Suprapubic skin (tissue), 3 donors: ENCODE results near the gene FUBP1.

Experiments used
- CTCF ChIP-seq, 2 donors: fragments of 200-600 bp in 1 of 2; fragments of 450-650 bp in 1 of 2; sonication (generic) in 1 of 2; IDR thresholded peaks; one replicate each; pipeline ENCODE4 v1.5.1; 2016 to 2019; ENCODE audit warnings: antibody characterized with exemption in 2 of 2, mild to moderate bottlenecking in 1 of 2, moderate library complexity in 1 of 2
- EP300 ChIP-seq: sonication (generic); formaldehyde crosslinking; IDR thresholded peaks from one replicate; pipeline ENCODE4 v1.6.1; 2017; ENCODE audit warnings: antibody characterized with exemption
- POLR2A ChIP-seq, 2 donors: fragments of 450-650 bp; IDR thresholded peaks; one replicate each; pipeline ENCODE4 v1.6.1; 2017; ENCODE audit warnings: antibody characterized with exemption in 2 of 2, mild to moderate bottlenecking in 2 of 2, moderate library complexity in 2 of 2

- no peak for TF ChIP-seq CTCF (IDR thresholded peaks at IDR 0.05)
- no peak for TF ChIP-seq POLR2A (IDR thresholded peaks at IDR 0.05)
- no peak for TF ChIP-seq EP300
These were observed 22.4 kb downstream of the FUBP1 start for GRCh38 chr1:77956464-77956863.
